Nucleus accumbens (tissue), 56 donors: Measurements from ENCODE around the gene POLR3C.
"Not testable (repeated sequence)": the region's sequence is repeated elsewhere in the genome, so short reads cannot be mapped to it uniquely, and the experiment has no call there.

Source experiments
- DNase-seq, 56 donors: peaks; one replicate each; lab custom pipeline; 2025; lab: John Stamatoyannopoulos, UW

POLR3C gene, protein sequence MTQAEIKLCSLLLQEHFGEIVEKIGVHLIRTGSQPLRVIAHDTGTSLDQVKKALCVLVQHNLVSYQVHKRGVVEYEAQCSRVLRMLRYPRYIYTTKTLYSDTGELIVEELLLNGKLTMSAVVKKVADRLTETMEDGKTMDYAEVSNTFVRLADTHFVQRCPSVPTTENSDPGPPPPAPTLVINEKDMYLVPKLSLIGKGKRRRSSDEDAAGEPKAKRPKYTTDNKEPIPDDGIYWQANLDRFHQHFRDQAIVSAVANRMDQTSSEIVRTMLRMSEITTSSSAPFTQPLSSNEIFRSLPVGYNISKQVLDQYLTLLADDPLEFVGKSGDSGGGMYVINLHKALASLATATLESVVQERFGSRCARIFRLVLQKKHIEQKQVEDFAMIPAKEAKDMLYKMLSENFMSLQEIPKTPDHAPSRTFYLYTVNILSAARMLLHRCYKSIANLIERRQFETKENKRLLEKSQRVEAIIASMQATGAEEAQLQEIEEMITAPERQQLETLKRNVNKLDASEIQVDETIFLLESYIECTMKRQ

GRCh38 chr1:145823565-145824498 lies at the start of gene POLR3C, which contains the start of gene RNF115:
Gene POLR3C (plus strand): TSS chr1:145824200. CDS start chr1:145825777, 1,577 bp downstream.
Gene RNF115 (minus strand): TSS chr1:145824095. CDS start chr1:145823873, 222 bp downstream.
- peak in 55 of 56 donors; percentile 49 to 95 (median 82) for DNase-seq

GRCh38 chr1:145777357-145778145 lies 46.4 kb upstream of the POLR3C start:
- no peak for DNase-seq

DNA sequence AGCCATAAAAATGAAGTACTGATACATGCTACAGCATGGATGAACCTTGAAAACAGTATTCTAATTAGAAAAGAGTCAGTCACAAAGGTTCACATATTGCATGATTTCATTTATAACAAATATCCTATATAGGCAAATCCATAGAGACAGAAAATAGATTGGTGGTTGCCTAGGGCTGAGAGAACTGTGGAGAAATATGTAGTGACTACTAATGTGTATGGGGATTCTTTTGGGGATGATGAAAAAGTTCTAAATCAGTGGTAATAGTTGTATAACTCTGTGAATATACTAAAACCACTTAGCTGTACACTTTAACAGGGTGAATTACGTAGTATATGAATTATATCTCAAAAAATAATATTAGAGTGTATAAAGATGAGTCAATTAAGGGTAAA lies 45.9 kb upstream of the POLR3C start:
- DNase-seq, result no peak

GRCh38 chr1:145782272-145783099 lies 41.5 kb upstream of the POLR3C start:
- no peak for DNase-seq

GRCh38 chr1:145784409-145784808 lies 39.6 kb upstream of the POLR3C start:
- DNase-seq, result no peak

- DNase-seq, result no peak
These were observed 38.5 kb upstream of the POLR3C start for GRCh38 chr1:145785547-145785946.

DNA sequence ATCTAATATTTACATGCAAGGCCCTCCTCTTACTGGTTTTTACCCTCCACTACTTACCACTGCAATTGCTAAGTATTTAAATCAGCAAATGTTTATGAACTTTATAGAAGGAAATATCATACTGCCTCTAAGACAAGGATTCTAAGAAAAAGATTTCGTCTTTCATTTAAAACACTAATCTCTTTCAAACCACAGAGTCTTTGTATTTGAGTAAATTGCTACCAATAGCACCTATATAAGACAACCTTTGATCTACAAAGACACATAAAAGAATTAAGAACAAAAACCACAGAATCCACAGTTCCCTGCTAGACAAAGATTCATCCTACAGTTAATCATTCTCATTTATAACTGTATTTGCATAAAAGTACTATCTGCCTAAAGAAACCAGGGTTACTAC lies 37.7 kb upstream of the POLR3C start:
- DNase-seq, result no peak

GRCh38 chr1:145788580-145788979 lies 35.4 kb upstream of the POLR3C start:
- no peak for DNase-seq

DNA sequence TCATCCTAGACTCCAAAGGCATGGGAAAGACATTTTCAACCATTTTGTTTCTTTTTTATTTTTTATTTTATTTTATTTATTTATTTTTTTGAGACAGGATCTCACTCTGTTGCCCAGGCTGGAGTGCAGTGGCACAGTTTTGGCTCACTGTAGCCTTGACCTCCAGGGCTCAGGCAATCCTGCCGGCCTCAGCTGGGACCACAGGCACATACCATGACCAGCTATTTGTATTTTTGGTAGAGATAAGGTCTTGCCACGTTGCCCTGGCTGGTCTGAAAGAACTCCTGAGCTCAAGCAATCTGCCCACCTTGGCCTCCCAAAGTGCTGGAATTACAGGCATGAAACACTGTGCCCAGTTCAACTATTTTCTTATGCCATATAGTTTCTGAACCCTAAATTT lies 32.1 kb upstream of the POLR3C start:
- DNase-seq, result not testable (repeated sequence)

DNA sequence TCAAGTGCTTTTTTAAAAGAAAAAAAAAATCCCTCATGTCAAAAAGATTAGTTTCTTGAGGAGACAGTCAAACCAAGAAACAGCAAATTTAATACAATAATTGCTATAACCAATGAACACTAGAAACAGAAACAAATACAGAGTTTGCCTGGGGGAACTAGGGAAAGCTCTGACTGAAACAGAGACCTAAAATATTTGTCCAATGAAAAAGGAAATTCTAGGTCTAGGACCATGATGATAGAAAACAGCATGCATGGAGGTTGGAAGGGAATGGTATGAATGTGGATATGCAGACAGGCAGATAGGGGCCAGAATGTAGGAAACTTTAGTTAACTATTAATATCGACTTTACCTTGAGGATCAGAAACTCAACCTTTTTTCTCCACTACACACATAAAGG lies 31.5 kb upstream of the POLR3C start:
- no peak for DNase-seq

DNA sequence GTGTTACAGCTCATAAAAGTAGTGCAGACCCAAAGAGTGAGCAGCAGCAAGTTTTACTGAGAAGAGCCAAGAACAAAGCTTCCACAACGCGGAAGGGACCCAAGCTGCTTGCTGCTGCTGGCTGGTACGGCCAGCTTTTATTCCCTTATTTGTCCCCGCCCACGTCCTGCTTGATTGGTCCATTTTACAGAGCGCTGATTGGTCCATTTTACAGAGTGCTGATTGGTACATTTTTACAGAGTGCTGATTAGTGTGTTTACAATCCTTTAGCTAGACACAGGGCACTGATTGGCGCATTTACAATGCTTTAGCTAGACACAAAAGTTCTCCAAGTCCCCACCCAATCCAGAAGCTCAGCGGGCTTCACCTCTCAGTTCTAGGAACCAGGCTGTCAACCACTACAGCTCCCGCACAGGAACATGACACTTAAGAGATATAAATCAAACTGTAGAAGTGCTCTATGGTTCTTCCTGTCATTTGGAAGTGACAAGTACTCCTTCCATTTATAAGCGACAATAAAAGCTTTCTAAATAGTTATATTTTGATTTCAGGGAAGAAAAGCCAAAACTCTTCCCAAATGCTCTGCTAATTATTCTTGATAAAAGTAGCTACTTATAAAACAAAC lies 28.6 kb upstream of the POLR3C start:
- no peak for DNase-seq

DNA sequence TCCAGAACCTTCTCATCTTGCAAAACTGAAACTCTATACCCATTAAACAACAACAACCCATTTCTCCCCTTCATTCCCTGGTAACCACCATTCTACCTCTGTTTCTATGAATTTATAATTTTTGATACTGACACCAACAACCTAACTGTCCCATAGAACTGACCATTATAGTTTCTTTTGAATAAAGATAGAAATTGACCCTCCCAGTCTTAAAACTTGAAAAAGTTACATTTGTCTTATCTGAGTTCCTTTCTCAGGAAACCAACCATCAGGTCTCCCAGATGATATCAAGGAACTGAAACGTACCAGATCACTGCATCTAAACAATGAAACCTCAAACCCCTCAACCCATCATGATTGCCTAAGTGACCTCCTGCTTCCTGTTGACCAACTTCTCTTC lies 27.2 kb upstream of the POLR3C start:
- DNase-seq, result no peak

- no peak for DNase-seq
These were observed 24.2 kb upstream of the POLR3C start for GRCh38 chr1:145799806-145800205.

- no peak for DNase-seq
These were observed 19.6 kb upstream of the POLR3C start for GRCh38 chr1:145804235-145805045.

- DNase-seq, result no peak
These were observed 18.9 kb upstream of the POLR3C start for GRCh38 chr1:145805057-145805456.

- no peak for DNase-seq
These were observed 17.6 kb upstream of the POLR3C start for GRCh38 chr1:145806408-145806807.

DNA sequence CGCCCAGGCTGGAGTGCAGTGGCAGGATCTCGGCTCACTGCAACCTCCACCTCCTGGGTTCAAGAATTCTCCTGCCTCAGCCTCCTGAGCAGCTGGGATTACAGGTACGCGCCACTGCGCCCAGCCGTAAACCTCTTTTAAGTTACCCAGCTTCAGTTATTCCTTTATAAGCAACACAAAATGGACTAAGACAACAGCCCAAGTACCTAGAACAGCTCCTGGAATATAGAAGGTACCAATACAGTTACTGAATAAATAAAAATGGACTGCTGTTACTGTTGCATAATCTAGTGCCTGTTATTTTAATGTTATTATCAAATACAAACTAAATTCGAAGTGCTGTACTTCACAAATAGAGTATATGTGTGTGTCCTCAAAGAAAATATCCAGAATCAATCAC lies 17.2 kb upstream of the POLR3C start:
- no peak for DNase-seq
